ENCODE measurements around the gene SCNN1B.
"Not testable (repeated sequence)": the region's sequence is repeated elsewhere in the genome, so short reads cannot be mapped to it uniquely, and the experiment has no call there.

The SCNN1B gene

GRCh38 chr16:23377071-23377931 lies 75.2 kb downstream of the SCNN1B start:
- no peak for DNase-seq

- DNase-seq: no peak
Observed at GRCh38 chr16:23378256-23378655, 76.2 kb downstream of the SCNN1B start.

GRCh38 chr16:23378921-23379320 lies 76.8 kb downstream of the SCNN1B start:
- peak in 1 of 58 donors; percentile 14 for DNase-seq

GRCh38 chr16:23379707-23380106 lies 77.6 kb downstream of the SCNN1B start:
- DNase-seq: no peak

GRCh38 chr16:23380501-23380951 lies 78.4 kb downstream of the SCNN1B start:
- DNase-seq: no peak

- not testable (repeated sequence) for DNase-seq
Observed at GRCh38 chr16:23381702-23382101, 79.6 kb downstream of the SCNN1B start.

GRCh38 chr16:23382279-23382678 lies 80.2 kb downstream of the SCNN1B start:
- DNase-seq: no peak

- DNase-seq: no peak
Observed at GRCh38 chr16:23383881-23384280, 81.8 kb downstream of the SCNN1B start.

GRCh38 chr16:23384878-23385277 lies 82.8 kb downstream of the SCNN1B start:
- DNase-seq: peak in 4 of 58 donors; percentile 6 to 51 (median 16)

- no peak for DNase-seq
Observed at GRCh38 chr16:23385441-23385840, 83.3 kb downstream of the SCNN1B start.

GRCh38 chr16:23387666-23388065 lies 85.6 kb downstream of the SCNN1B start:
- DNase-seq: no peak

- DNase-seq: no peak
Observed at GRCh38 chr16:23388786-23389185, 86.7 kb downstream of the SCNN1B start.

GRCh38 chr16:23389201-23389600 lies 87.1 kb downstream of the SCNN1B start:
- no peak for DNase-seq

- DNase-seq: not testable (repeated sequence)
Observed at GRCh38 chr16:23389936-23390335, 87.8 kb downstream of the SCNN1B start.

- DNase-seq: no peak
Observed at GRCh38 chr16:23391381-23392222, 89.5 kb downstream of the SCNN1B start.

- no peak for DNase-seq
Observed at GRCh38 chr16:23392223-23392600, 90.1 kb downstream of the SCNN1B start.

GRCh38 chr16:23394141-23394831 lies 92.2 kb downstream of the SCNN1B start:
- DNase-seq: no peak

GRCh38 chr16:23395732-23396131 lies 93.6 kb downstream of the SCNN1B start:
- DNase-seq: no peak

- no peak for DNase-seq
Observed at GRCh38 chr16:23397464-23397863, 95.4 kb downstream of the SCNN1B start.

- DNase-seq: peak in 19 of 58 donors; percentile 5 to 64 (median 18)
Observed at GRCh38 chr16:23398987-23399805, 97.1 kb downstream of the SCNN1B start.

GRCh38 chr16:23400447-23400846 lies 98.3 kb downstream of the SCNN1B start:
- DNase-seq: peak in 4 of 58 donors; percentile 3 to 36 (median 14)
